H1 (cell line): Measurements from ENCODE around the gene PRDX5. TPM values are rescaled to one million over a fixed set of nuclear protein-coding genes. Genes with fewer than 3 reads are reported as not detected.

Experiments used
- BCL11A ChIP-seq, 2 experiments: IDR thresholded peaks; one replicate each; pipeline ENCODE4 v1.6.1; 2011; ENCODE audit warnings: low read depth in 2 of 2, low read length in 2 of 2, mild to moderate bottlenecking in 2 of 2
- CHD7 ChIP-seq: fragments of 300-600 bp; sonication (generic); IDR thresholded peaks from 2 replicates; pipeline ENCODE4 v1.7.1; 2012; ENCODE audit warnings: low read length, moderate library complexity, mild to moderate bottlenecking, inconsistent platforms; ENCODE audit not compliant: insufficient replicate concordance
- CTCF ChIP-seq, 3 experiments: IDR thresholded peaks; 1 replicate in 2 of 3; 2 replicates in 1 of 3; pipeline versions ENCODE4 v1.5.1 to v1.6.1; 2011; ENCODE audit warnings: low read length in 3 of 3, mild to moderate bottlenecking in 3 of 3, inconsistent platforms in 2 of 3, low read depth in 1 of 3, moderate library complexity in 1 of 3; ENCODE audit not compliant: insufficient read depth in 1 of 3; ENCODE audit errors: control extremely low read depth in 1 of 3
- POLR2AphosphoS5 ChIP-seq: IDR thresholded peaks from 2 replicates; pipeline ENCODE4 v1.6.1; 2011; ENCODE audit warnings: low read depth, low read length
- TAF7 ChIP-seq: optimal IDR thresholded peaks from 2 replicates; pipeline ENCODE3; 2011; ENCODE audit warnings: low read depth, mild to moderate bottlenecking, inconsistent platforms, low read length, moderate library complexity, borderline replicate concordance
- TEAD4 ChIP-seq: IDR thresholded peaks from 2 replicates; pipeline ENCODE4 v1.6.1; 2012; ENCODE audit warnings: low read depth, low read length, inconsistent platforms, mixed read lengths
- USF2 ChIP-seq: IDR thresholded peaks from 2 replicates; pipeline ENCODE4 v1.6.1; 2011; ENCODE audit warnings: low read length, improper control_type of control experiment
- ZNF274 ChIP-seq: IDR thresholded peaks from 2 replicates; pipeline ENCODE4 v1.7.0; 2012; ENCODE audit warnings: low read length, borderline replicate concordance; ENCODE audit errors: extremely low read depth
- polyA plus RNA-seq, 7 experiments: library from polyadenylated mRNA; depleted of rRNA in 3 of 7; stranded (reverse) in 5 of 7; unstranded in 2 of 7; fragments of >200 nt in 5 of 7; fragments of 200-250 nt in 2 of 7; gene quantifications; 1 replicate in 5 of 7; 2 replicates in 1 of 7; 4 replicates in 1 of 7; pipeline versions ENCODE4 v1.2.1 to v1.2.3, GENCODE V29; 2011 to 2013; ENCODE audit warnings: missing spikeins in 2 of 7, mixed read lengths in 2 of 7
- total RNA-seq: library from RNA; stranded (reverse); fragmentation: NEBNext Ultra II Directional; extraction: Animal tissue kit (Norgen Biotek cat#: 25700); gene quantifications from 2 replicates; pipeline ENCODE4 v1.2.1, GENCODE V29; 2021

Gene PRDX5
- total and polyA plus RNA-seq, 2 of the 8 experiments (the other 6 are each of a cell fraction or from before 2014, with no cell fraction given), result 201 to 582 TPM

GRCh38 chr11:64339286-64339685 is 21.4 kb downstream of the PRDX5 start (continued):
- TF ChIP-seq CHD7, result no peak
- no peak for TF ChIP-seq ZNF274
- no peak for TF ChIP-seq TEAD4
- TF ChIP-seq USF2, result no peak
- TF ChIP-seq CTCF (IDR thresholded peaks at IDR 0.05; ENCODE audit: control extremely low read depth in 1 of 3, insufficient read depth in 1 of 3, low read depth in 1 of 3, low read length in 3 of 3), result no peak
- no peak for TF ChIP-seq POLR2AphosphoS5
- TF ChIP-seq TAF7, result no peak
- TF ChIP-seq BCL11A (IDR thresholded peaks at IDR 0.05; ENCODE audit: low read depth in 2 of 2, low read length in 2 of 2), result no peak
